Activated T-cell treated with anti-CD3 and anti-CD28 coated beads for 24 hours (primary cell): Measurements from ENCODE around the gene CEP72.
A peak's percentile ranks its signal among the peaks of the same experiment; 100 is the strongest.
"Not testable (repeated sequence)": the region's sequence is repeated elsewhere in the genome, so short reads cannot be mapped to it uniquely, and the experiment has no call there.

Source experiments
- DNase-seq: peaks from one replicate; pipeline ENCODE4 v3.0.0-alpha.2; 2020; ENCODE audit warnings: low read depth

The CEP72 gene

DNA sequence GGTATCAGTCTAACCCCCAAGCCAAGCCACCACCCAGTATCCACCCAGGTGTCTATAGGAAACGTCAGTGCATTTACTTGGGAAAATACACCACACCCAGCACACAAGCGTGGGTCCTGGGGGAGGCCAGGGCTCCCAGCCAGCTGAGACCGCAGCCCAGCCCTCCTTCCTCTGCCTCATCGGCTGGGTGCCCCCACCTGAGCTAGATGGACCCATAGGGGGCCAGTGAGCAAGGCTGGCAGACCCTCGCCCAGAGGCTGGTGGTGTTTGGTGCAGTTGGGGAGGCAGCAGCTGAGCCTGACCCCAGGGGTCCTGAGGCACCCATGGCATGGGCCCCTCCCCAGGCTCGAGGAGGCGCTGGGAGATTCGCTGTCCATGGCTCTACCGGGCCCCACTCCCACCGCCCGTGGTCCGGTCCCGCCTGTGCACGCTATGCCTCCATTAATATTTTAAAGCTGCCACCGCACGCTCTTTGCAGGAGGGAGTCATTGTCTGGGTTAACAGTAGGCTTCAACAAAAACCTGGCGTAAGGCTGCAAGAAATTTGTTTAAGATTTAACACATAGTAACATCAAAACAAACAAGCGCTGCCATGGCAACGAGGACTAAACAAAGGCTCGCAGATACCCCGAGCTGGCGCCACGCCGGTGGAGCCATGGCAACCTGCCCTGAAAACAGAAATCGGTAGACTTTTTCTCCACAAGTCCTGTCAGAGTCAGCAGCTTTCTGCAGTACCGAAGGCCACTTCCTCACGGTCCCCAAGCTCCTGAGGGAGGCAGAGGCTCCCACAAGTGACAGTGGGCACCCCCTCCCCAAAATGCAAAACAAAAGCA, 60.4 kb downstream of the CEP72 start:
- peak; percentile 34 for DNase-seq

DNA sequence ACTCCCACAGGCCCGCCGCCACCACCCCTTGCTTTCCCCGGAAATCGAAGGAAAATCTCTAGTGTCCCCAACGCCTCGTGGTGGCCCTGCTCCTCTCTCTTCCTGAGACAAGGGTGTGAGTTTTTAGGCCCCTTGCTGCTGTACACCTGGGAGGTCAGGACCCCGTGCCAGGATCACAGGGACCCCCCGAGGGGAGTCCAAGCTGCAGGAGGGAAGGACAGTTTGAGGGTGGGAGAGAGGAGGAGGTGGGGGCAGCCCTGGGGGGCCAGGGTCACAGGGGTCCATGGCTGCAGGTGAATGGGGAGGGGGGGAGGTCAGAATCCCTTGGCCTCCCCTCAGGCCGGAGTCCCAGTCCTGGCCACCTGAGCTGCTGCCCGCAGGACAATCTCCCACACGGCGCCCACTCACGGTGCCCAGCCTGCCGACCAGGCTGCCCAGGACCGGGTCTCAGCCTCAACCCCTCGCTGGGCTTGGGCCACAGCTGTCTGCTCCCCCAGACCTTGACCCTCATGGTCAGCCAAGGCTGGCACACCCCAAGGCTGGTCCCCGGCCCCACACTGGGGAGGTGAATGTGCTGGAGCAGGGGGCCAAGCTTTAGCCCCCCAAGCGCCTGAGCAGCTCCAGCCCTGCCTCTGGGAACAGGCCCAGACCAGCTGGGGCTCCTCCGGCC, 61.2 kb downstream of the CEP72 start:
- DNase-seq: no peak

DNA sequence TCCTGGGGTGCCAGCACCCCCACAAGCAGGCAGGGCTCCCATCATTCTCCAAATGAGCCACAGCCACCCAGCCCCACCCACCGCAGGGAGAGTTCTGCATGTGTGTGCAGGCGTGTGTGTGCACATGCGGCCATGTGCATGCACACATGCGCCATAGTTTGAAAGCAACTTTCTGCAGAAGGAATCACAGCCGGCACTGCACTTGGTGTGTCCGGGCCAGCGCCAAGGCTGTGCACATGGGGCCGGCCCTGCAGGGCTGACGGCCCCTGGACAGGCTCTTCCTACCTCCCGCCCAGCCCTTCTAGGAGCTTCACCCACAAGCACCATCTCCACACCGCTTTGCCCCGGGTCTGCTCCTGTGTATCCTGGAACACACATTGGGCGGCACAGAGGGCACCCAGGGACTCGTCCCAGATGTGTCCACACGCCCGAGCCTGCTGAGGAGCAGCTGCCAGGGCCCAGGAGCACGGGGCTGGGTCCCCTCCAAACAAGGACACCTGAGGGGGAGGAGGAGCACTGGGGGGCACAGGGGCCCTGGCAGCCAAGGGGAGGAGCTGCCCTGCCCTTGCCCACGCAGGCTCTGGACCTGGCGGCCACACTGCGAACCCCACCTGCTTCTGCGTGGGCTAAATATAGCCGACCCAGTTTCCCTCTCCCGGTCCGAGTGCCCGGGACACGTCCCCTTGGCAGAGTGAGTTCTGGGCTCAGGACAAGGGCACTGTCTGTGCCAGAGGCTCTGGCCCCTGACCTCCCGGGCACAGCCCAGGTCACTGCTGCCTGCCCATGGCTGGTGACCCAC, 61.9 kb downstream of the CEP72 start:
- DNase-seq: no peak

DNA sequence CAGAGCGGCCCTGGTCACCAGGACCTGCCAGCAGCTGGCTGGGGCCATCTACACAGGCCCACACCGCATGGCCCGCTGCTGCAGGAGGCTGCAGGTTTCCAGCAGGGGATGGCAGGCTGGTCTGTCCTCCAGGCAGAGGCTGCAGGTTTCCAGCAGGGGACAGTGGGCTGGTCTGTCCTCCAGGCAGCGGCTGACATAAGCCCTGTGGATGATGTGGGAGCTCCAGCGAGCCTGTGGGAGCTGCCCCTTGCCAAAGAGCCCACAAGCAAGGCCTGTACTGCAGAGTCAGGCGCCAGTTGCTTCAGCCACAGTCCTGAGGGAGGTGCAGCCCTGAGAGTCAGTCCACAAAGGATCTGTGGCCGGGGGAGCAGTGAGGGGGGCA, 62.5 kb downstream of the CEP72 start:
- DNase-seq: no peak

DNA sequence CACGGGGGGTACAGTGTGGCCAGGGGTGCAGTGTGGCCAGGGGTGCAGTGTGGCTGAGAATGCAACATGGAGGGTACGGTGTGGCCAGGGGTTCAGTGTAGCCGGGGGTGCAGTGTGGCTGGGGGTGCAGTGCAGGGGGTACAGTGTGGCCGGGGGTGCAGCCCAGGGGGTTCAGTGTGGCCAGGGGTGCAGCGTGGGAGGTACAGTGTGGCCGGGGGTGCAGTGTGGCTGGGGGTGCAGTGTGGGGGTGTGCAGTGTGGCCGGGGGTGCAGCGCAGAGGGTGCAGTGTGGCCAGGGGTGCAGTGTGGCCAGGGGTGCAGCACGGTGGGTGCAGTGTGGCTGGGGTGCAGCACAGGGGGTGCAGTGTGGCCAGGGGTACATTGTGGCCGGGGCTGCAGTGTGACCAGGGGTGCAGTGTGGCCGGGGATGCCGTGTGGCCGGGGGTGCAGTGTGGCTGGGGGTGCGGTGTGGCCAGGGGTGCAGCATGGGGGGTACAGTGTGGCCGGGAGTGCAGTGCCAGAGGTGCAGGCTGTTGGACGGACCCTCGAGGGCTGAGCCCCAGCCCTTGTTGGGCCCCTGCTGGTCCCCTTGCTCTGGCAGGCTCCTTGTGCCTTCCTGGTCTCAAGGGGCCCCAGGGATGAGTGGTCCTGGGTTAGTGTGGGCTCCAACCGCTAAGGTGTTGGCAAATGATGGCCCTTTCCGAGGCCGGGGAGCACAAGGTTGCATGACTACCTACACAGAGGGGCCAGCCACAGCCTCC, 63.2 kb downstream of the CEP72 start:
- DNase-seq: no peak

DNA sequence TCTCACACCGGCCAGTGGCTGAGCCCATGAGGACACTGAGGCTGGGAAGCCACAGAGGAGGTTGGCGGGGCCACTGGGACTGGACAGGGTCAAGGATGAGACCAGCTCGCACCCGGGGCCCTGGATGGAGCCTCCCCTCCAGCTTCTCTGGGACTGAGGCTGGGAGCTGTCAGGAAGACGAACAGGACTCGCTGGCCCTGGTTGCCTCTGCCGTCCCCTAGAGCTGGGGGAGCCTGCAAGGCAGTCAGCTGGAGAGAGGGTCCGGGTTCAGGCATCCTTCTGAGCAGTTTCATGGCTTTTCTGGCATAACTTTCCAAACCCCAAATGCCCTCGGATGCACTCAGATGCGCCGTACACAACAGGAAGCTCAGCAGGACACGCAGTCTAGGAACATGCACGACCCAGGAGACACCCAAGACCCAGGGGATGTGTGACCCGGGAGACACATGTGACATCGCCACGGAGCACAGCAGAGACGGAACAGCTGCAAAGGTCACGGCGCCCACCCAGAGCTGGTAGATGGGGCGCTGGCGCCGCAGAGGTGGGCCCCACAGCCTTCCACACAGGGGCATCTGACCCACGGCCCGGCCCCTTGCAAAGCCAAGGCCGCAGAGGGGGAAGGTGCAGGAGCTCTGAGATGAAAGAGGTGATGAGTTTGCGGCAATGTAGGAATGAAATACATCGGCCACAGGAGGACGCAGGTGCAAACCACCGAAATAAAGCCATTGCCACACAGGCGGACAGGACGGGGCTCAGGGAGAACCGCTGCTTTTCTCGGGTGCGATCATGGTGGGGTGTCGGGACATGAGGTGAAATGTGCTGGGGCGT, 63.9 kb downstream of the CEP72 start:
- no peak for DNase-seq

DNA sequence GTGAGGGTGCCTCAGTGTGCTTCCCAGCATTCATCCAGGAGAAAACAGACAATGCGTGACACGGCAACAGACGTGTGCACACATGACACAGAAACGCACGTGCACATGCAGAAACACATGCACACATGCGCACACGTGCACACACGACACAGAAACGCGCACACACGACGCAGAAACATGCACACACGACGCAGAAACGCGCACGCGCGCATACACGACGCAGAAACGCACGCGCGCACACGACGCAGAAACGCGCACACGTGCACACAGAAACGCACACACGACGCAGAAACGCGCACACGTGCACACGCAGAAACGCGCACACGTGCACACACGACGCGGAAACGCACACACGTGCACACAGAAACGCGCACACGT, 64.5 kb downstream of the CEP72 start:
- DNase-seq: no peak

DNA sequence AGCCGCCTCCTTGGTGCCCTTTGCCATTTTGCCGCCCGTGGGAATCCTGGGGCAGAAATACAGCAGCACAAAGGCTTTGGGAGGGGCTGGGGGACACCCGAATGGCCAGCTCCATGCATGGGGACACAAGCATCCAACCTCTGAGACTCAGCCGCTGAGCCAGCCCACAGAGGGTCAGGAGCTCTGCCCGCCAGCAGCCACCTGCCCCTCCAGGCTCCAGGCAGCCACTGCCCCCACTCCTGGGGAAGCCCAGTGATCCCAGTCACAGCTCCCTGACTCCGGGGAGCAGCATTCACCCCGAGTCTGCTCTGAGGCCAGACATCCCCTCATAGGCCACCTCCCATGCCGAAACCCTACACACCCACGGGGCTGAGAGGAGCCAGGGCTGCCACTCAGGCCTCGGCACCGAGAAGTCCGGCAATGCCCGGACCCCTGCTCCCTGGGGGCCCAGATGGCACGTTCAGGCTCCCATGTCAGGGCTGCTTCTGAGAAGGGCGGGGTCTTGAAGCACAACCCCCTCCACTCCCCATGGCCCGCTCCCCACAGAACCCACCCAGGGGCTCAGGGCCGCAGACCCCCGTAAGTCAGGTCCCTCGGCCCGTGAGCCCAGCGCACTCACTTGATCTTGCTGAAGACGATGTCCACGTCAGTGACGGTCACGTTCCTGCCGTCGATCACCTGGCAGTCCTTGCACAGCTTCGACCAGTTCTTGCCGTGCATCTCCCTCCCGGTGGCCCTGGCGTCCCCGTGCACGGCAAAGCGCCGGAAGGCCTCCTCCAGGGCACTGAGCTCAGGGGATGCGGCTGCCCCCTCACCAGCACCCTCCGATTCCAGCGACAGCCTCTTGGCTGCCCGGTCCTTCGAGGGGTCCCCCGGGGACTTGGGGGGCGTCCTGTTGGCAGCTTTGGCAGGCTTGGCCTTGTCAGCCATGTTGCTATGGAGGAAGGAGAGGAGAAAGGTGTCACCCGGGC, 65.3 kb downstream of the CEP72 start:
- DNase-seq: no peak

DNA sequence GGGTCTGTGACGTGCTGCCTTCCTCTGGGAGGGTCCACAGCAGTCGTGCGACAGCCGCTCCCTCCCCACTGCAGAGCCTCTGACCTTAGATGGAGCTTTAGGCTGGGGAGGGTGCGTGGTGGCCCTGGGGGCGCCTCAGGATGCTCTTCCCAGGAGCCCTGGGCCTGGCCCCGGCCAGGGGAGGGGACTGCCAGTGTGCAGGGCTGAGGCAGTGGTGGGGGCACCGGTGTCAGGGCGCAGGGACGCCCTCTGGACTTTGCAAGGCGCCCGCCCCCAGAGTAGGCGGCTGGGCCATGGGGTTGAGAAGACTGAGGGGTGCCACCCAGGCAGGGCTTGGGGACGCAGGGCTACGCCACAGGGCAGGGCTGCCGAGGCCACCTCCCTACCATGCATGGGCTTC, 66.4 kb downstream of the CEP72 start:
- DNase-seq: not testable (repeated sequence)

DNA sequence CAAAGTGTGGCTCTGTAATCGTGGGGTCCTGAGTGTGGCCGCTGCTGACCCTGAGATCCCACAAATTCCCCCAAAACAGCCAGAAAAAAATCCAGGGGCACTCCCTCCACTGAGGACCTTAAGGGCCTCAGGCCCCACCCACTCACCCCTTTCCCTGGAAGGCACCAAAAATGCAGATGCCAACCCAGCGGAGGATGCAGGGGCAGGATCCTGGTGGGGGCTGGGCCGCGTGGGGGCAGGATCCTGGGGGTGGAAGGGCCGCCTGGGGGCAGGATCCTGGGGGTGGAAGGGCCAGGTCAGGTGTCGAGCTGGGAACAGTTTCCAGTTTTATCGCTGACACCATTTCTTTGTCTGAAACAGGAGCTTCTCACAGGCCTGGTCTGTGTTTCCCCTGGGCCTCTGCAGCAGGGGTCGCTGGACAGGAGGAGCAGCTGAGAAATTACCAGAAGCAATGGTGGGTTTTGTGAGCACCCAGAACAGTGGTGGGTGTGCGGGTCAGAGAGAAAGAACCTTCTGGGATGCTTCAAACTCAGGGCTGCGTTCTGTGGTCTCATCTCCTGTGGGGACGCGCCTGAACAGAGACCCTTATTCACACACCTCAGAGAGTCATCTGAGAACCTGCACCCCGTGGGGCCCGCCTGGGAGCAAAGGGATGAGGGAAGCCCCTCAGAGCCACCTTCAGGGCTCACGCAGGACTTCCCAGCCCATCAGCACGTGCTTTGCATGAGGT, 67.2 kb downstream of the CEP72 start:
- DNase-seq: not testable (repeated sequence)

DNA sequence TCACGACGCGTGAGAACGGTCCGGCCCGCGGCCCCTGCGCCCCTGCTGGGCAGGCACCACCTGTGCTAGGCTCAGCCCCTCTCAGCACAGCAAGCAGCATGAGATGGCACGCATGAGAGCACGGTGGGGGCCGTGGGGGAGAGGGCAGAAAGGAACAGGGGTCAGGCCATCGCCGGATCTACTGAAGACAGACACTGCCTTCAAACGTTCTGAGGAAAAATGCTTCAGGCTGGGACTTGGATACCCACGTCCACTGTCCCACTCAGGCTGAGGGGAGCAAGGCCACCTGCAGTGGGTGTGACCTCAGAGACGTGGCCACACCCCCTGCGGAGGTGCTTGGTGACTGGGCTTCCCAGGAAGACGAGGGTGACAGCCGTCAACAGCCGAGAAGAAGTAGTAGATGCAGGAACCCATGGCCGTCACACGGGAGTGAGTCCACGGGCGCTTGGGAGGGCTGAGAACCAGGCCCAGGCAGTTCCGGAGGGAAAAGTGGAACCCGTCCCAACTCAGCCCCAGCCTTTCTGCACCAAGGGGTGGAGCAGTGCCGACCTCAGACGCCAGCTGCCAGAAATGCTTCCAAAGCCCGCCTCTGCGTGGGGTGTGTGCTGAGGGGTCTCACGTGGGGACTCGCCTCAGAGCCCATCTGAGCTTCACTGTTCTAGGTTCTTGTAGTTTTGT, 68.1 kb downstream of the CEP72 start:
- not testable (repeated sequence) for DNase-seq

DNA sequence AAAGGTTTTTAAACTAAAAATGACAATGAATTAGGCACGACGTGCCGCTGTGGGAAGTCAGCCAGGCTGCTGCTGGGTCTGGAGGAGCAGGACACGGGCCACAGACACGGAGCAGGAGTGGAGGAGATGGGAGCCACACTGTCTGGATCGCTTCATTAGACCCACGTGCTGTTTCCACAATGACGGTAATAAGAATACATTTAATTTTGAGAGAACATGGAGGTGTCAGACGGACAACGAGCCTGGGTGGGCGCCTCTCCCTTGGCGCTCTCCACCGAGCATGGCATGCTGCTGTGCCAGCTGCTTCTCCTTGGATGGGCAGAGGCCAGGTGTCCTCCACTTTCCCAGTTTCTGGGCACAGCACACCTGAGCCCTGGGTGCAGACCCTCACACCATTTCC, 68.7 kb downstream of the CEP72 start:
- DNase-seq: not testable (repeated sequence)

DNA sequence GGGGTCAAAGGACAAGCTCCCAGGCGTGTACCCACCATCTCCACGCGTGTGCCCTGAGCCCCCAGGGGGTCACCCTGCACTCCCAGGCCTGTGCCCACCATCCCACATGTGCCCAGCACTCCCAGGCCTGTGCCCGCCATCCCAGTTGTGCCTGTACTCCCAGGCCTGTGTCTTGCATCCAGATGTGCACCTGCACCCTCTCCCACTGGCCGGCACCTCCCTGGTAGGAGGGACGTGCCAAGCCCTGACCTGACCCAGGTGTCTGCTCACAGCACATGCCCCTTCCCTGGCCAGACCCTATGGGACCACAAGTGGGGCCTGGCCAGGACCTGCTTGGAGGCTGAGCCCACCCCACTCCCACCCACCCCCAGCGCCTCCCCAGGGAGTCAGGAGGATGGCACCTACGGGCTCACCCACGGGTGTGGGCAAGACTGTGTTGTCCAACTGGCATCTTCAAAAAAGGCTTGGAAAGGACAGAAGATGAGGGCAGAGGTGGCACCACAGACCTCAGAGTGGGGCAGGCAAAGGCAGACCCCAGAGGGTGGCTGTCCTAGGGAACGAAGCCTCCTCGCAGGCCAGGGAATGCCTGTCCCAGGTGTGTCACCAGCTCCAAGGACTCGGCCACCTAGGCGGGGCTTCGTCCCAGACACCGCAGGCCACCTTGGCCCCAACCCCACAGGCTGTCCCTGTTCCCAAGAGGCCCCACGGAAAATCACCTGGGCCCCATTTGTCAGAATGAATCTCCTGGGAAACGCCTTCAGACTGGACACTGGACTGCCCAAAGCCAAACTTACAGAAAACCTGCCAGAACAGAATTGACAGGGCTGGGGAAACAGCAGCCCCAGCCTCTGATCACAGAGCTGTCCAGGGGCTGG, 69.4 kb downstream of the CEP72 start:
- not testable (repeated sequence) for DNase-seq

DNA sequence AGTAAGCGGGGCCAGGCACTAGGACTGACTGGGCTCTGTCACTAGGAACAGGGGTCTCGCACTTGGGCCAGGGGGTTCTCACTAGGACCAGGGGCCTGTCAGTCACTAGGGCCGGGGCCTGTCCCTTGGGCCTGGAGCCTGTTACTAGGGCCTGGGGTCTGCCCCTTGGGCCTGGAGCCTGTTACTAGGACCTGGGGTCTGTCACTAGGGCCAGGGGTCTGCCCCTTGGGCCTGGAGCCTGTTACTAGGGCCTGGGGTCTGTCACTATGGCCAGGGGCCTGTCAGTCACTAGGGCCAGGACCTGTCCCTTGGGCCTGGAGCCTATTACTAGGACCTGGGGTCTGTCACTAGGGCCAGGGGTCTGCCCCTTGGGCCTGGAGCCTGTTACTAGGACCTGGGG, 70.1 kb downstream of the CEP72 start:
- not testable (repeated sequence) for DNase-seq

DNA sequence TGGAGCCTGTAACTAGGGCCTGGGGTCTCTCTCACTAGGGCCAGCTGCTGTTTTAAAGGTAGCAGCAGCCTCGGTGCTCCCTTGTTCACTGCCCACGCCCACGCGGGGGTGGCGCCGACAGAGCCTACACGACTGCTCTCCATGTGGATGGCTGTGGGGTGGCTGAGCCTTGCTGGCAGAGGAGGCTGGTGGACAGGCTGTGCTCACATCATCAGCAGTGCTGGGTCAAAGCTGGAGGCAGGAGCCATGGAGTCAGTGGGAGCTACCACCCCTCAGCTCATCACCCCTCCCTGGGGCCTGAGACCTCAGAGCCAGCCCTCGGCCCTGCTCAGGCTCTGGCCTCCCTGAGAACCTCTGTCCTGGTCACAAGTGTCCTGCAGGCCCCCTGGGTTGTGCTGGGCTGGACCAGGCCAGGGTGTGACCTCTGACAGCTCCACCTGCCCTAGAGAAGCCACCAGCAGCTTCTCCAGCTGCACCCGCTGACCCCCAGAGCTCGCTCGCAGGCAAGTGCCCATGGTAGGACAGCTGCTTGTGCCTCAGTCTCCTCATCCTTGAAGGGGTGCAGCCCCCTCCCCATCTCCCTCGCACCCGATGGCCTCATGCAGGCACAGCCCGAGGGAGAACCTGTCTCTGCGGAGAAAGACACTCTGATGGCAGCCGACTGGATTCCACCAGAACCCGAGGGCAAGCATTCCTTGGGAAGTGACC, 70.7 kb downstream of the CEP72 start:
- not testable (repeated sequence) for DNase-seq

DNA sequence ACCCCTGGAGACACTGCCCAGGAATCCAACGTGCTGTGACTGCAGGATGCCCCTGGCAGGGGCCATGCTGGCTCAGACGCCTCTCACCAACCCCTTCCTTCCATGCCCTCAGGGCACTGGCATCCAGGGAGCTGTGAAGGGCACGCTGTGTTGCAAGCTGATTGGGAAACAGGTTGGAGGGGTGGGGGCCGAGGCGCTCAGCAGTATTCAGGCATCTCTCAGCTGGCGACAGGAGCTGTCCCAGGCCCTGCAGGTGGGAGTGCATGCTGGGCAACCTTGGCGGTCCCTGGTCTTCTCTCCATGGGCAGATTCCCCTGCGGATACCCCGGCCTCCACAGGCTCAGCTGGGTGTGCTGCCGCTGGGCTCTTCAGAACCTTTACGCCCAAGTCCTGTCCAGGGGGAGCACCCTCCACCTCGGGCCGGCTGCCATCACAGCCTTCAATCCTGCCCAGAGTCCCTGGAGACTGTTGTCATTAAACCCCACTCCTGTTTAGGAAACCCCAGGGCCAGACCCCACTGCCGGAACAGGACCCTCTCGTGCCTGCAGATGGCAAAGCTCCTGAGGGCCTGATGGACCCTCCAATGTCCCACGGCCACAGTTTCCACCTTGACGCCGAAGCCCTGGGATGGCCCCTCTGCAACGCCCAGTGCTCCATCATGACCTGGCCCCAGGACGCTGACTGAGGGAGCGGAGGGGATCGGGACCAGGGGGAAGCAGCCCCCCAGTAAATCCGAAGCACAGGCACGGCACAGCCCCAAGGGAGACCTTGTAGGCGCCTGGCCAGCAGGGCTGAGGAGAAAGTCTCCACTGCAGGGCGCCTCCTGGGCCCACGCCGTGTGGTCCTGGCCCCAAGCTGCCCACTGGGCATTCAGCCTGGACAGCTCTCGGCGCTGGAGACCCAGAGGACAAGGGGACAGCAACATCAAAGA, 71.7 kb downstream of the CEP72 start:
- no peak for DNase-seq
